SK-N-SH (cell line): ENCODE results near the gene NSMCE1. TPM values are rescaled to one million over a fixed set of nuclear protein-coding genes. Genes with fewer than 3 reads are reported as not detected.

Experiments
- CTCF ChIA-PET: fragments of 300-600, 350-600 bp; formaldehyde crosslinking; extraction: SDS; loops from one replicate; lab custom pipeline; 2021; lab: Yijun Ruan, JAX
- POLR2A ChIA-PET: fragments of 350-600 bp; sonication (Branson Sonifier 250); formaldehyde crosslinking; extraction: SDS; loops from one replicate; lab custom pipeline; 2020; ENCODE audit warnings: antibody characterized with exemption, inconsistent platforms; lab: Yijun Ruan, JAX
- DNase-seq: peaks from one replicate; pipeline ENCODE4 v3.0.0; 2012
- H2AFZ ChIP-seq: fragments of 200-600 bp; sonication (generic); 2 replicates; pipeline ENCODE4 v1.8.1; 2016; ENCODE audit warnings: antibody characterized with exemption, mild to moderate bottlenecking, low read depth
- H3F3A ChIP-seq: fragments of 200-600 bp; sonication (generic); replicated peaks from 2 replicates; pipeline ENCODE3; 2016; ENCODE audit warnings: antibody characterized with exemption, mild to moderate bottlenecking; ENCODE audit not compliant: insufficient read depth
- H3K27ac ChIP-seq, 2 experiments: fragments of 200-500 bp in 1 of 2; fragments of 200-600 bp in 1 of 2; sonication (Bioruptor generic) in 1 of 2; sonication (generic), shearing (Covaris generic) in 1 of 2; 2 replicates each; pipeline versions ENCODE4 v1.5.1 to v1.6.1; 2014 to 2016; ENCODE audit warnings: low read depth in 2 of 2, inconsistent platforms in 1 of 2, low read length in 1 of 2, mild to moderate bottlenecking in 1 of 2, mixed read lengths in 1 of 2
- H3K27me3 ChIP-seq: fragments of 200-600 bp; sonication (generic), shearing (Covaris generic); 2 replicates; pipeline ENCODE4 v1.6.1; 2016; ENCODE audit warnings: mixed run types; ENCODE audit not compliant: insufficient read depth
- H3K36me3 ChIP-seq, 2 experiments: fragments of 200-500 bp in 1 of 2; fragments of 200-600 bp in 1 of 2; sonication (Bioruptor generic) in 1 of 2; sonication (generic) in 1 of 2; replicated peaks in 1 of 2; 2 replicates each; pipeline versions ENCODE3 to v1.5.1; 2014 to 2016; ENCODE audit warnings: low read length in 1 of 2, mild to moderate bottlenecking in 1 of 2; ENCODE audit not compliant: insufficient read depth in 2 of 2, control insufficient read depth in 1 of 2
- H3K4me1 ChIP-seq, 2 experiments: fragments of 200-500 bp in 1 of 2; fragments of 200-600 bp in 1 of 2; sonication (Bioruptor generic) in 1 of 2; sonication (generic), shearing (Covaris generic) in 1 of 2; 2 replicates each; pipeline versions ENCODE4 v1.5.1 to v1.6.1; 2014 to 2016; ENCODE audit warnings: low read depth in 1 of 2, low read length in 1 of 2, mixed run types in 1 of 2; ENCODE audit not compliant: insufficient read depth in 2 of 2, control insufficient read depth in 1 of 2
- H3K4me2 ChIP-seq: fragments of 200-600 bp; sonication (generic), shearing (Covaris generic); 2 replicates; pipeline ENCODE4 v1.6.1; 2017; ENCODE audit warnings: mixed run types
- H3K4me3 ChIP-seq, 2 experiments: fragments of 200-500 bp in 1 of 2; fragments of 200-600 bp in 1 of 2; sonication (Bioruptor generic) in 1 of 2; sonication (generic), shearing (Covaris generic) in 1 of 2; 2 replicates each; pipeline versions ENCODE4 v1.5.1 to v1.8.1; 2014 to 2016; ENCODE audit warnings: low read depth in 2 of 2, inconsistent platforms in 1 of 2, low read length in 1 of 2, mild to moderate bottlenecking in 1 of 2, mixed read lengths in 1 of 2, moderate library complexity in 1 of 2
- H3K79me2 ChIP-seq: fragments of 200-600 bp; sonication (generic); 2 replicates; pipeline ENCODE4 v1.8.1; 2017; ENCODE audit warnings: mild to moderate bottlenecking; ENCODE audit not compliant: insufficient read depth
- H3K9ac ChIP-seq: fragments of 200-600 bp; sonication (generic); 2 replicates; pipeline ENCODE4 v1.6.1; 2017; ENCODE audit warnings: mixed run types
- H3K9me2 ChIP-seq: fragments of 200-600 bp; sonication (generic); 2 replicates; pipeline ENCODE4 v1.6.1; 2017; ENCODE audit warnings: mixed run types
- H3K9me3 ChIP-seq: fragments of 200-600 bp; sonication (generic); 2 replicates; pipeline ENCODE4 v1.6.1; 2017; ENCODE audit warnings: mixed run types, mild to moderate bottlenecking, moderate library complexity
- H4K20me1 ChIP-seq: fragments of 200-600 bp; sonication (generic); 2 replicates; pipeline ENCODE4 v1.6.1; 2017; ENCODE audit warnings: mild to moderate bottlenecking, mixed run types; ENCODE audit not compliant: insufficient read depth
- CTCF ChIP-seq: fragments of 200-600 bp; sonication (generic); IDR thresholded peaks from 2 replicates; pipeline ENCODE4 v1.6.1; 2017; ENCODE audit warnings: antibody characterized with exemption, mild to moderate bottlenecking, moderate library complexity
- FOSL2 ChIP-seq: IDR thresholded peaks from 2 replicates; pipeline ENCODE4 v1.4.0; 2012; ENCODE audit warnings: low read depth, mild to moderate bottlenecking, moderate library complexity, borderline replicate concordance
- FOXJ3 ChIP-seq: sonication (generic); formaldehyde crosslinking; IDR thresholded peaks from 2 replicates; pipeline ENCODE4 v1.5.1; 2020; ENCODE audit warnings: mild to moderate bottlenecking, missing genetic modification reagents
- FOXM1 ChIP-seq: IDR thresholded peaks from 2 replicates; pipeline ENCODE4 v1.4.0; 2012; ENCODE audit warnings: low read depth, mild to moderate bottlenecking
- GABPA ChIP-seq: IDR thresholded peaks from 2 replicates; pipeline ENCODE4 v1.4.0; 2012; ENCODE audit warnings: low read depth, mild to moderate bottlenecking
- GATA2 ChIP-seq: sonication (generic); formaldehyde crosslinking; IDR thresholded peaks from 2 replicates; pipeline ENCODE4 v1.5.0; 2020; ENCODE audit warnings: mild to moderate bottlenecking, missing genetic modification reagents
- MXI1 ChIP-seq: IDR thresholded peaks from 2 replicates; pipeline ENCODE4 v1.6.1; 2012; ENCODE audit warnings: mild to moderate bottlenecking, low read depth, low read length, improper control_type of control experiment
- PBX3 ChIP-seq: IDR thresholded peaks from 2 replicates; pipeline ENCODE4; 2012
- POLR2AphosphoS5 ChIP-seq: IDR thresholded peaks from 2 replicates; pipeline ENCODE4 v1.6.1; 2012; ENCODE audit warnings: low read depth, low read length
- RAD21 ChIP-seq: IDR thresholded peaks from 2 replicates; pipeline ENCODE4 v1.6.1; 2012; ENCODE audit warnings: mild to moderate bottlenecking, low read length
- RFX5 ChIP-seq: IDR thresholded peaks from 2 replicates; pipeline ENCODE4 v1.6.1; 2012; ENCODE audit warnings: mild to moderate bottlenecking, improper control_type of control experiment, low read length
- SIN3A ChIP-seq: IDR thresholded peaks from 2 replicates; pipeline ENCODE4 v1.6.1; 2012; ENCODE audit warnings: low read depth, mild to moderate bottlenecking, low read length, moderate library complexity, borderline replicate concordance
- SMC3 ChIP-seq: IDR thresholded peaks from 2 replicates; pipeline ENCODE4 v1.6.1; 2012; ENCODE audit warnings: low read depth, low read length, improper control_type of control experiment
- TCF12 ChIP-seq: IDR thresholded peaks from 2 replicates; pipeline ENCODE4 v1.4.0; 2012
- TEAD4 ChIP-seq: IDR thresholded peaks from 2 replicates; pipeline ENCODE4 v1.4.0; 2012; ENCODE audit warnings: mild to moderate bottlenecking, borderline replicate concordance; ENCODE audit not compliant: insufficient read depth
- USF2 ChIP-seq: fragments of 150-350 bp; IDR thresholded peaks from 2 replicates; pipeline ENCODE4 v1.6.1; 2017; ENCODE audit warnings: antibody characterized with exemption, low read length, low read depth, borderline replicate concordance
- WGBS: methylation state at CpG from one replicate; pipeline ENCODE4 v1.1.6; 2017; ENCODE audit warnings: low lambda C conversion rate; 5-methylcytosine and 5-hydroxymethylcytosine counted together
- polyA plus RNA-seq, 3 experiments: library from polyadenylated mRNA; depleted of rRNA; stranded (reverse); fragments of >200 nt; gene quantifications; 2 replicates each; pipeline ENCODE4 v1.2.3, GENCODE V29; 2012
- TF ChIP-seq, protein P1 (sequence below): IDR thresholded peaks from 2 replicates; pipeline ENCODE4 v1.4.0; 2012; ENCODE audit warnings: low read depth, borderline replicate concordance
- TF ChIP-seq, protein P2 (sequence below): IDR thresholded peaks from 2 replicates; pipeline ENCODE4 v1.4.0; 2012; ENCODE audit warnings: low read depth, borderline replicate concordance

NSMCE1 gene
- polyA plus RNA-seq, 1 of the 3 experiments (the other 2 are of a cell fraction): 39.8 TPM

- Histone ChIP-seq H3K4me3 (no peak overlapping the region), H3K9me2 (no peaks in the 10 kb centered on the region), H3K4me1 (peaks cover 0 to 8% of the 10 kb centered on the region in 2 experiments; a peak in 1 of 4 replicates), H3K27me3 (no peaks in the 10 kb centered on the region; the same call in 1 of the 2 replicates), H3K27ac (no peak overlapping the region), H3K79me2 (peaks cover 2% of the 10 kb centered on the region; the same call in 1 of the 2 replicates), H2AFZ (no peak overlapping the region), H3K9ac (no peak overlapping the region), H3K9me3 (no peaks in the 10 kb centered on the region), H3K4me2 (no peak overlapping the region), H3K36me3 (no peaks in the 10 kb centered on the region), H3F3A (peaks cover 4% of the 10 kb centered on the region), H4K20me1 (no peaks in the 10 kb centered on the region)
- WGBS: 75% methylated on average over 3 of the region's 3 CpGs
- TF ChIP-seq GABPA (no peak), RFX5 (no peak), MXI1 (no peak), FOXM1 (no peak), FOSL2 (no peak), FOXJ3 (CRISPR knock-in tag) (no peak), SMC3 (no peak), POLR2AphosphoS5 (no peak), TEAD4 (no peak), RAD21 (no peak), TCF12 (no peak), SIN3A (no peak), PBX3 (no peak), CTCF (no peak), USF2 (no peak), GATA2 (CRISPR knock-in tag) (no peak)
- TF ChIP-seq, protein P1, sequence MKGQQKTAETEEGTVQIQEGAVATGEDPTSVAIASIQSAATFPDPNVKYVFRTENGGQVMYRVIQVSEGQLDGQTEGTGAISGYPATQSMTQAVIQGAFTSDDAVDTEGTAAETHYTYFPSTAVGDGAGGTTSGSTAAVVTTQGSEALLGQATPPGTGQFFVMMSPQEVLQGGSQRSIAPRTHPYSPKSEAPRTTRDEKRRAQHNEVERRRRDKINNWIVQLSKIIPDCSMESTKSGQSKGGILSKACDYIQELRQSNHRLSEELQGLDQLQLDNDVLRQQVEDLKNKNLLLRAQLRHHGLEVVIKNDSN: no peak
- TF ChIP-seq, protein P2, sequence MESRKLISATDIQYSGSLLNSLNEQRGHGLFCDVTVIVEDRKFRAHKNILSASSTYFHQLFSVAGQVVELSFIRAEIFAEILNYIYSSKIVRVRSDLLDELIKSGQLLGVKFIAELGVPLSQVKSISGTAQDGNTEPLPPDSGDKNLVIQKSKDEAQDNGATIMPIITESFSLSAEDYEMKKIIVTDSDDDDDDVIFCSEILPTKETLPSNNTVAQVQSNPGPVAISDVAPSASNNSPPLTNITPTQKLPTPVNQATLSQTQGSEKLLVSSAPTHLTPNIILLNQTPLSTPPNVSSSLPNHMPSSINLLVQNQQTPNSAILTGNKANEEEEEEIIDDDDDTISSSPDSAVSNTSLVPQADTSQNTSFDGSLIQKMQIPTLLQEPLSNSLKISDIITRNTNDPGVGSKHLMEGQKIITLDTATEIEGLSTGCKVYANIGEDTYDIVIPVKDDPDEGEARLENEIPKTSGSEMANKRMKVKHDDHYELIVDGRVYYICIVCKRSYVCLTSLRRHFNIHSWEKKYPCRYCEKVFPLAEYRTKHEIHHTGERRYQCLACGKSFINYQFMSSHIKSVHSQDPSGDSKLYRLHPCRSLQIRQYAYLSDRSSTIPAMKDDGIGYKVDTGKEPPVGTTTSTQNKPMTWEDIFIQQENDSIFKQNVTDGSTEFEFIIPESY: no peak
- POLR2A ChIA-PET: no interaction called here
- CTCF ChIA-PET: interaction anchor here (1.0 to 1.5 kb wide), 3 partner anchors 20 to 45 kb away, joined by 3 to 4 read pairs (median 4); no protein-coding TSS in a partner anchor
- DNase-seq: no peak
These were observed 69.4 kb downstream of the NSMCE1 start for GRCh38 chr16:27199235-27199586.
